HL-60 (cell line): ENCODE measurements around the gene PDE6B.

Experiments
- TF ChIP-seq, protein P1 (sequence below): IDR thresholded peaks from one replicate; pipeline ENCODE4 v1.5.1; 2011; ENCODE audit warnings: low read length, control low read depth, inconsistent platforms; ENCODE audit not compliant: insufficient read depth
- TF ChIP-seq, protein P2 (sequence below): IDR thresholded peaks from 2 replicates; pipeline ENCODE4 v1.6.1; 2012; ENCODE audit warnings: low read depth; ENCODE audit not compliant: insufficient replicate concordance

DNA sequence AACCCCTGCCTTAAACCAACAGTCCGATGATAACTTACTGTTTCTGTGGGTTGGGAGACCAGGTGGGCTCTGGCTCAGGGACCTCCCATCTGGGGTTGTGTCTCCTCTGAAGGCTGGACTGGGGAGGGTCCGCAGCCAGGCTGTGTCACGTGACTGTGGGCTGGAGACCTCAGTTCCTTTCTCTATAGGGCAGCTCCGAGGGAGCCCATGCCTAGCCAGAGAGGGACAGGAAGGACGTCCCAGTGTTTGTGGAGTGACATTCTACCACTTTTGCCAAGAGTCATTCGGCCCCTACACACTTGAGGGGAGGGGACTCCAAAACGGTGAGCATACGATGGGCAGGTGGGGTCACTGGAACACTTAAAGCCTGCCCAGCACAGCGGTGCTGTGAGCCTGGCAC, 84.7 kb downstream of the PDE6B start:
- TF ChIP-seq, protein P1, sequence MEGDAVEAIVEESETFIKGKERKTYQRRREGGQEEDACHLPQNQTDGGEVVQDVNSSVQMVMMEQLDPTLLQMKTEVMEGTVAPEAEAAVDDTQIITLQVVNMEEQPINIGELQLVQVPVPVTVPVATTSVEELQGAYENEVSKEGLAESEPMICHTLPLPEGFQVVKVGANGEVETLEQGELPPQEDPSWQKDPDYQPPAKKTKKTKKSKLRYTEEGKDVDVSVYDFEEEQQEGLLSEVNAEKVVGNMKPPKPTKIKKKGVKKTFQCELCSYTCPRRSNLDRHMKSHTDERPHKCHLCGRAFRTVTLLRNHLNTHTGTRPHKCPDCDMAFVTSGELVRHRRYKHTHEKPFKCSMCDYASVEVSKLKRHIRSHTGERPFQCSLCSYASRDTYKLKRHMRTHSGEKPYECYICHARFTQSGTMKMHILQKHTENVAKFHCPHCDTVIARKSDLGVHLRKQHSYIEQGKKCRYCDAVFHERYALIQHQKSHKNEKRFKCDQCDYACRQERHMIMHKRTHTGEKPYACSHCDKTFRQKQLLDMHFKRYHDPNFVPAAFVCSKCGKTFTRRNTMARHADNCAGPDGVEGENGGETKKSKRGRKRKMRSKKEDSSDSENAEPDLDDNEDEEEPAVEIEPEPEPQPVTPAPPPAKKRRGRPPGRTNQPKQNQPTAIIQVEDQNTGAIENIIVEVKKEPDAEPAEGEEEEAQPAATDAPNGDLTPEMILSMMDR: no peak
- TF ChIP-seq, protein P2, sequence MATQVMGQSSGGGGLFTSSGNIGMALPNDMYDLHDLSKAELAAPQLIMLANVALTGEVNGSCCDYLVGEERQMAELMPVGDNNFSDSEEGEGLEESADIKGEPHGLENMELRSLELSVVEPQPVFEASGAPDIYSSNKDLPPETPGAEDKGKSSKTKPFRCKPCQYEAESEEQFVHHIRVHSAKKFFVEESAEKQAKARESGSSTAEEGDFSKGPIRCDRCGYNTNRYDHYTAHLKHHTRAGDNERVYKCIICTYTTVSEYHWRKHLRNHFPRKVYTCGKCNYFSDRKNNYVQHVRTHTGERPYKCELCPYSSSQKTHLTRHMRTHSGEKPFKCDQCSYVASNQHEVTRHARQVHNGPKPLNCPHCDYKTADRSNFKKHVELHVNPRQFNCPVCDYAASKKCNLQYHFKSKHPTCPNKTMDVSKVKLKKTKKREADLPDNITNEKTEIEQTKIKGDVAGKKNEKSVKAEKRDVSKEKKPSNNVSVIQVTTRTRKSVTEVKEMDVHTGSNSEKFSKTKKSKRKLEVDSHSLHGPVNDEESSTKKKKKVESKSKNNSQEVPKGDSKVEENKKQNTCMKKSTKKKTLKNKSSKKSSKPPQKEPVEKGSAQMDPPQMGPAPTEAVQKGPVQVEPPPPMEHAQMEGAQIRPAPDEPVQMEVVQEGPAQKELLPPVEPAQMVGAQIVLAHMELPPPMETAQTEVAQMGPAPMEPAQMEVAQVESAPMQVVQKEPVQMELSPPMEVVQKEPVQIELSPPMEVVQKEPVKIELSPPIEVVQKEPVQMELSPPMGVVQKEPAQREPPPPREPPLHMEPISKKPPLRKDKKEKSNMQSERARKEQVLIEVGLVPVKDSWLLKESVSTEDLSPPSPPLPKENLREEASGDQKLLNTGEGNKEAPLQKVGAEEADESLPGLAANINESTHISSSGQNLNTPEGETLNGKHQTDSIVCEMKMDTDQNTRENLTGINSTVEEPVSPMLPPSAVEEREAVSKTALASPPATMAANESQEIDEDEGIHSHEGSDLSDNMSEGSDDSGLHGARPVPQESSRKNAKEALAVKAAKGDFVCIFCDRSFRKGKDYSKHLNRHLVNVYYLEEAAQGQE: no peak
